ENCODE results near the gene ZFYVE28.
"Not testable (repeated sequence)": the region's sequence is repeated elsewhere in the genome, so short reads cannot be mapped to it uniquely, and the experiment has no call there.

Gene ZFYVE28

GRCh38 chr4:2390784-2391421, 27.5 kb downstream of the ZFYVE28 start:
- DNase-seq (ENCODE audit: low read depth, low spot score): no peak

- no peak for DNase-seq (ENCODE audit: low read depth, low spot score)
Observed at GRCh38 chr4:2390146-2390545, 28.3 kb downstream of the ZFYVE28 start.

GRCh38 chr4:2389691-2390090, 28.8 kb downstream of the ZFYVE28 start:
- no peak for DNase-seq (ENCODE audit: low read depth, low spot score)

- no peak for DNase-seq (ENCODE audit: low read depth, low spot score)
Observed at GRCh38 chr4:2388429-2389182, 29.8 kb downstream of the ZFYVE28 start.

- no peak for DNase-seq (ENCODE audit: low read depth, low spot score)
Observed at GRCh38 chr4:2387829-2388228, 30.6 kb downstream of the ZFYVE28 start.

GRCh38 chr4:2387218-2387617, 31.2 kb downstream of the ZFYVE28 start:
- no peak for DNase-seq (ENCODE audit: low read depth, low spot score)

GRCh38 chr4:2386717-2387116, 31.7 kb downstream of the ZFYVE28 start:
- no peak for DNase-seq (ENCODE audit: low read depth, low spot score)

- no peak for DNase-seq (ENCODE audit: low read depth, low spot score)
Observed at GRCh38 chr4:2385516-2385915, 32.9 kb downstream of the ZFYVE28 start.

- no peak for DNase-seq (ENCODE audit: low read depth, low spot score)
Observed at GRCh38 chr4:2384245-2384644, 34.2 kb downstream of the ZFYVE28 start.

GRCh38 chr4:2383760-2384159, 34.7 kb downstream of the ZFYVE28 start:
- DNase-seq (ENCODE audit: low read depth, low spot score): no peak

- DNase-seq (ENCODE audit: low read depth, low spot score): not testable (repeated sequence)
Observed at GRCh38 chr4:2383220-2383631, 35.2 kb downstream of the ZFYVE28 start.

GRCh38 chr4:2382769-2383202, 35.7 kb downstream of the ZFYVE28 start:
- not testable (repeated sequence) for DNase-seq (ENCODE audit: low read depth, low spot score)

- DNase-seq (ENCODE audit: low read depth, low spot score): not testable (repeated sequence)
Observed at GRCh38 chr4:2380589-2380988, 37.9 kb downstream of the ZFYVE28 start.

GRCh38 chr4:2378898-2379297, 39.5 kb downstream of the ZFYVE28 start:
- no peak for DNase-seq (ENCODE audit: low read depth, low spot score)

- no peak for DNase-seq (ENCODE audit: low read depth, low spot score)
Observed at GRCh38 chr4:2378401-2378800, 40.0 kb downstream of the ZFYVE28 start.

GRCh38 chr4:2377241-2377640, 41.2 kb downstream of the ZFYVE28 start:
- DNase-seq (ENCODE audit: low read depth, low spot score): no peak

GRCh38 chr4:2375427-2375826, 43.0 kb downstream of the ZFYVE28 start:
- no peak for DNase-seq (ENCODE audit: low read depth, low spot score)

- DNase-seq (ENCODE audit: low read depth, low spot score): no peak
Observed at GRCh38 chr4:2373532-2373931, 44.9 kb downstream of the ZFYVE28 start.

- no peak for DNase-seq (ENCODE audit: low read depth, low spot score)
Observed at GRCh38 chr4:2372488-2373030, 45.9 kb downstream of the ZFYVE28 start.

GRCh38 chr4:2371765-2372487, 46.5 kb downstream of the ZFYVE28 start:
- no peak for DNase-seq (ENCODE audit: low read depth, low spot score)

GRCh38 chr4:2370597-2371320, 47.7 kb downstream of the ZFYVE28 start:
- no peak for DNase-seq (ENCODE audit: low read depth, low spot score)

Data from brain pericyte (primary cell).